ENCODE data around the gene MCF2L2.

MCF2L2 gene

DNA sequence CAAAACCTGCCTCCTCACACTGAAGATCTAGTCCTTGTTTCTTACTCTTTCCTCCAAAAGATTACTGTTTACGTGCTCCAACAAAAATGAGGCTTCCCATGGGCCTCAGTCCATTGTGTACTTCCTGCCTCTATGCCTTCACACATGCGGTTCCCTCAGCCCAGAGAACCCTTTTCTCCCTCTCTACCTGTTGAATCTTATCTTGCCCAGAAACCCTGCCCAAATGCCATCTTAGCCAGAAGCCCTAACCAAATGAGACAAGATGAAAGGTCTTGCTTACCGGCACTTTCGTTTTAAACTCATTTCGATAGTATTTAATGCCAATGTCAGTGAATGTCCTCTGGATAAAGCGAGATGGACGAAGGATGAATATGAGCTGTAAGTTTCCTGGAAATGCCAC, 89.9 kb downstream of the MCF2L2 start:
- in situ Hi-C loops (cut with MboI; ENCODE audit: low sequenced_read_pairs) = no loop called here

- in situ Hi-C loops (cut with MboI; ENCODE audit: low sequenced_read_pairs) = no loop called here
Measured at GRCh38 chr3:183332487-183332886, 95.9 kb downstream of the MCF2L2 start.

- in situ Hi-C loops (cut with MboI; ENCODE audit: low sequenced_read_pairs) = no loop called here
Measured at GRCh38 chr3:183331498-183331897, 96.9 kb downstream of the MCF2L2 start.

DNA sequence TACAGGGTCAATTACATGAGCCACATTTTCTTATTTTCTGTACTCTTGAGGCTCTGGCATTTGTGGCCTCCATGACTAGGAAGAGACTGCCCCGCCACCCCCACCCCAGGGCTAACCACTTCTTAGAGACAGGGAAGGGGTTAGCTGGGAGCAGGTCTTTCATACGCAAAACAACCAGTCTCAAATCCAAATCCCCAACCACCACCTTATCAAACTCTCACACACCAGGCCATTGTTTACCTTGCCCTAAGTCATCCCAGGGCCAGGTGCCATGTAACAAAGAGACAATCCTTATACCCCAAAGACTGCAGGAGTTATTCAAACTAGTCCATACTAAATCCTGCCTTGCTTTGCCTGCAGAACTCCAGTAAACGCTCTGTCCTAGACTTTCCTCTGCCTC, 97.5 kb downstream of the MCF2L2 start:
- in situ Hi-C loops (cut with MboI; ENCODE audit: low sequenced_read_pairs) = no loop called here

DNA sequence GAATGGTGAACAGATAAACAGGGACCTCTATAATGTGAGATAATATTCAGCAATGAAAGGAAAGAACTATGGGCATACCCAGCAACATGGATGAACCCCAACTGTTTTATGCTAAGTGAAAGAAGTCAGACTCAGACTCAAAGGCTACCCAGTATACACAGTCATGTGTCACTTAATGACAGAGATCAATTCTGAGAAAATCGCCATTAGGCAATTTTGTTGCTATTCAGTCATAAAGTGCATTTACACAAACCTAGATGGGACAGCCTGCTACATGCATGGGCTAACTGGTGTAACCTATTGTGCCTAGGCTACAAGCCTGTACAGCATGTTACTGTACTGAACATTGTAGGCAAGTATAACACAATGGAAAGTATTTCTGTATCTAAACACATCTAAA, 98.9 kb downstream of the MCF2L2 start:
- in situ Hi-C loops (cut with MboI; ENCODE audit: low sequenced_read_pairs) = no loop called here

- in situ Hi-C loops (cut with MboI; ENCODE audit: low sequenced_read_pairs) = no loop called here
Measured at GRCh38 chr3:183328823-183329222, 99.6 kb downstream of the MCF2L2 start.

- in situ Hi-C loops (cut with MboI; ENCODE audit: low sequenced_read_pairs) = no loop called here
Measured at GRCh38 chr3:183328164-183328563, 100.3 kb downstream of the MCF2L2 start.

GRCh38 chr3:183327343-183327742, 101.1 kb downstream of the MCF2L2 start:
- in situ Hi-C loops (cut with MboI; ENCODE audit: low sequenced_read_pairs) = no loop called here

GRCh38 chr3:183324083-183324482, 104.3 kb downstream of the MCF2L2 start:
- in situ Hi-C loops (cut with MboI; ENCODE audit: low sequenced_read_pairs) = no loop called here

GRCh38 chr3:183319371-183319770, 109.0 kb downstream of the MCF2L2 start:
- in situ Hi-C loops (cut with MboI; ENCODE audit: low sequenced_read_pairs) = no loop called here

GRCh38 chr3:183318877-183319276, 109.5 kb downstream of the MCF2L2 start:
- in situ Hi-C loops (cut with MboI; ENCODE audit: low sequenced_read_pairs) = no loop called here

- in situ Hi-C loops (cut with MboI; ENCODE audit: low sequenced_read_pairs) = no loop called here
Measured at GRCh38 chr3:183317886-183318865, 110.2 kb downstream of the MCF2L2 start.

- in situ Hi-C loops (cut with MboI; ENCODE audit: low sequenced_read_pairs) = no loop called here
Measured at GRCh38 chr3:183317271-183317670, 111.1 kb downstream of the MCF2L2 start.

DNA sequence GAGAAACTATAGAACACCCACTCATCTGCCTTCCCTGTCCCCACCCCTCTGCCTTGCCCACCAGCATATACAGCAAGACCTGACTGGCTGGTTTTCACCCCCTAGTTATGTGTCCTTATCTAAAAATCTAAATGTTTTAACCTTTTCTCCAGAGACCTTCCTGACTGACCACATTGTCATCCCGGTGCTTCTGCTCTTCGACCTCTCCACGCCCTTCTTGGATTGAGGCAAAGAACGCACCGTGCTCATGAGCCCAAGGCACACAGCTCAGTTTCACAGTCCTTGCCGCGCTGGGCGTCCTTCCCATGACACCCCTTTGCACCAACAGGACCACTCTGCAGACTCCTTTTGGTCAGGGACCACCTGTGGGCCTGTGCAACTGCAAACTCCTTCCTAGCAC, 112.7 kb downstream of the MCF2L2 start:
- in situ Hi-C loops (cut with MboI; ENCODE audit: low sequenced_read_pairs) = no loop called here

DNA sequence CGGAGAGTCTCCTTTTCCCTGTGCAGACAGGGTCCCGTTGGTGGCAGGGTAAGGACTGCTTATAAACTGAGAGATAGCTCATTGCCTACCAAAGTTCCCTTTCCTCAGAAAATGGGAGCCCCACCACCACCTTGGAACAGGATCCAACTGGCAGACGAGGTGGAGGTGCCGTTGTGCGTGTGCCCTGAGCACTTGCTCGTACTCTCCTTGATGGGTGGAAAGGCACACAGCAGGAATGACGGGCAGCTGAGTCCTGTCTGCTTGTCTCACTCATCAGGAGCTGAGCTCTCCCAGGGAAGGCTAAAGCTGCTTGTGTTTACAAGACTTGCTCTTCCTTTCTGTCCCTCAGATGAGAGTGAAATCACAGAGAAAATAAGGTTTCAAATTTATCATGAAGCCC, 114.7 kb downstream of the MCF2L2 start:
- in situ Hi-C loops (cut with MboI; ENCODE audit: low sequenced_read_pairs) = no loop called here

DNA sequence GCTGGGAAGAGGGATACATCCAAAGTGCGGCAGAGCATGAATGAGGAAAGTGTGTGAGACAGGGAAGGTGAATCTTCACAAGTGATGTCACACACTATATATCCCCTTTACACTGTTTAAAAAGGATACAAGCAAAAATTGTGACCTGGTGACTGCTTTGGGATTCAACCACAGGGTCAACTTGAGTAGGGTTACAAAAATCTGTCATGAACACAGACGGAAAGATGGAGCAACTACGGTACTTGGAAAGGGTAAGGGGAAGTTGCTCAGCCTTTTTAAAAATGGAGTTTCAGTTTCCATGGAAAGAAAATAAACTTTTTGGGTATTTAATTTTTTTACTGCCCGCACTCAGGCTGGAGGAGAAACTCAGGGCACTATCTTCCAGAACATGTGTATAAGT, 115.1 kb downstream of the MCF2L2 start:
- in situ Hi-C loops (cut with MboI; ENCODE audit: low sequenced_read_pairs) = no loop called here

DNA sequence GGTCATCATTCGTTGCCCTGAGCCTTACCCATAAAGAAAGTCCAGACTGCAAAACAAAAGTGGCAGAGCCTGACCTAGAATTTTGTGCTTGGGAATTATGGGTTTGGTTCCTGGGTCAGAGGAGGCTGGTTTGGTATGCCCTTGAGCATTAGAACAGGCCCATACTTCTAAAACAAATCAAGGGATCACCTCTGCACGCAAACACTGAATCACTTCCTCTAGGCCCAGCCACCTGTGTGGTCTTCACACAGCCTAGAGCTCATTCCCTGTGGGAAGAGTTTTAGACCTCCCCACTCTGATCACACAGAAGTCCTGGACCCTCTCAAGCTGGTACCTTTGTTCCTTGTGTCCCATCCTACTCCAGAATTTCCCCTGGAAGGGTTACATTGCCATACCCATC, 116.0 kb downstream of the MCF2L2 start:
- in situ Hi-C loops (cut with MboI; ENCODE audit: low sequenced_read_pairs) = no loop called here

- in situ Hi-C loops (cut with MboI; ENCODE audit: low sequenced_read_pairs) = no loop called here
Measured at GRCh38 chr3:183310936-183311335, 117.5 kb downstream of the MCF2L2 start.

DNA sequence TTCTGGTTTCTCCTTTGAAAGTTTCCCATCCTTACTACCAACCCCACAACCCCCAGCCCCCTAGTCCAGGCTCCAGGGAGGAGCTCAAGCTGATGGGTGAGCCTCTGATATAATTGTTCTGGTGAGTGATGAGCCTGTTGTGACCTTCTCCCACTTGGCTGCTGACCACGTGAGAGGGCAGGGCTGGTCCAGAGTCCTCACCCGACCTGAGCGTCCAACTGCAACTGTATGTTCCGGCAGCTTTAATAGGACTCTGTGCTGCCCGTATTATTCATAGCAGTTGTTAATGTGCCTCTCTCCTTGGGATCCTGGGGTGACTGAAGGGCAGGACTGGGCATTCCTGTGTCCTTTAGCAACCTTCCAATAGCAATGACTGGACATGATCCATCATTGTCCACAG, 119.1 kb downstream of the MCF2L2 start:
- in situ Hi-C loops (cut with MboI; ENCODE audit: low sequenced_read_pairs) = no loop called here

- in situ Hi-C loops (cut with MboI; ENCODE audit: low sequenced_read_pairs) = no loop called here
Measured at GRCh38 chr3:183308751-183309150, 119.7 kb downstream of the MCF2L2 start.

GRCh38 chr3:183307749-183308148, 120.7 kb downstream of the MCF2L2 start:
- in situ Hi-C loops (cut with MboI; ENCODE audit: low sequenced_read_pairs) = no loop called here

GRCh38 chr3:183306798-183307671, 121.4 kb downstream of the MCF2L2 start:
- in situ Hi-C loops (cut with MboI; ENCODE audit: low sequenced_read_pairs) = no loop called here

All from HL-60/S4 treated with phorbol 12-myristate 13-acetate at 8.2 ng/mL for 4 days and 3 days (cell line).